ENCODE data around the gene IL17B. TPM values are rescaled to one million over a fixed set of nuclear protein-coding genes. Genes with fewer than 3 reads are reported as not detected.

IL17B gene
- total and polyA plus RNA-seq, 7 donors = 0.82 to 9.6 (median 4.8) TPM; not detected in 2

GRCh38 chr5:149356391-149356790 lies 22.7 kb downstream of the IL17B start:
- DNase-seq = no peak

GRCh38 chr5:149355688-149356087 lies 23.4 kb downstream of the IL17B start:
- 94 to 96% methylated on average over 1 of the region's 1 CpG for WGBS, 2 donors
- DNase-seq = no peak
- H3K4me3 ChIP-seq = no peak overlapping the region
- TF ChIP-seq, protein P1, sequence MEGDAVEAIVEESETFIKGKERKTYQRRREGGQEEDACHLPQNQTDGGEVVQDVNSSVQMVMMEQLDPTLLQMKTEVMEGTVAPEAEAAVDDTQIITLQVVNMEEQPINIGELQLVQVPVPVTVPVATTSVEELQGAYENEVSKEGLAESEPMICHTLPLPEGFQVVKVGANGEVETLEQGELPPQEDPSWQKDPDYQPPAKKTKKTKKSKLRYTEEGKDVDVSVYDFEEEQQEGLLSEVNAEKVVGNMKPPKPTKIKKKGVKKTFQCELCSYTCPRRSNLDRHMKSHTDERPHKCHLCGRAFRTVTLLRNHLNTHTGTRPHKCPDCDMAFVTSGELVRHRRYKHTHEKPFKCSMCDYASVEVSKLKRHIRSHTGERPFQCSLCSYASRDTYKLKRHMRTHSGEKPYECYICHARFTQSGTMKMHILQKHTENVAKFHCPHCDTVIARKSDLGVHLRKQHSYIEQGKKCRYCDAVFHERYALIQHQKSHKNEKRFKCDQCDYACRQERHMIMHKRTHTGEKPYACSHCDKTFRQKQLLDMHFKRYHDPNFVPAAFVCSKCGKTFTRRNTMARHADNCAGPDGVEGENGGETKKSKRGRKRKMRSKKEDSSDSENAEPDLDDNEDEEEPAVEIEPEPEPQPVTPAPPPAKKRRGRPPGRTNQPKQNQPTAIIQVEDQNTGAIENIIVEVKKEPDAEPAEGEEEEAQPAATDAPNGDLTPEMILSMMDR (IDR thresholded peaks at IDR 0.05) = no peak
- TF ChIP-seq POLR2AphosphoS5 (IDR thresholded peaks at IDR 0.05) (no peak), POLR2A (IDR thresholded peaks at IDR 0.05) (no peak), EP300 (IDR thresholded peaks at IDR 0.05) (no peak)
- intact Hi-C loops (cut with DNase I) = no loop called here
- peaks cover under 1 to 39% (median 17%) of the 10 kb centered on the region in 4 donors for H3K36me3 ChIP-seq
- no peaks in the 10 kb centered on the region for H3K27me3 ChIP-seq
- H3K9me3 ChIP-seq = no peaks in the 10 kb centered on the region
- H3K27ac ChIP-seq = no peak overlapping the region
- peaks cover 0 to 14% (median 11%) of the 10 kb centered on the region in 4 donors for H3K4me1 ChIP-seq

More at GRCh38 chr5:149356391-149356790, 22.7 kb downstream of the IL17B start:
- H3K4me3 ChIP-seq = no peak overlapping the region
- TF ChIP-seq, protein P1 (IDR thresholded peaks at IDR 0.05) = no peak
- TF ChIP-seq POLR2A (IDR thresholded peaks at IDR 0.05) (no peak), POLR2AphosphoS5 (IDR thresholded peaks at IDR 0.05) (no peak), EP300 (IDR thresholded peaks at IDR 0.05) (no peak)
- H3K36me3 ChIP-seq = peaks cover 0 to 32% (median 11%) of the 10 kb centered on the region in 4 donors
- H3K27me3 ChIP-seq = no peaks in the 10 kb centered on the region
- WGBS, 2 donors = 90 to 92% methylated on average over 8 of the region's 8 CpGs
- no peaks in the 10 kb centered on the region for H3K9me3 ChIP-seq
- peaks cover 0 to 14% (median 11%) of the 10 kb centered on the region in 4 donors for H3K4me1 ChIP-seq
- intact Hi-C loops (cut with DNase I) = no loop called here
- H3K27ac ChIP-seq = no peak overlapping the region

DNA sequence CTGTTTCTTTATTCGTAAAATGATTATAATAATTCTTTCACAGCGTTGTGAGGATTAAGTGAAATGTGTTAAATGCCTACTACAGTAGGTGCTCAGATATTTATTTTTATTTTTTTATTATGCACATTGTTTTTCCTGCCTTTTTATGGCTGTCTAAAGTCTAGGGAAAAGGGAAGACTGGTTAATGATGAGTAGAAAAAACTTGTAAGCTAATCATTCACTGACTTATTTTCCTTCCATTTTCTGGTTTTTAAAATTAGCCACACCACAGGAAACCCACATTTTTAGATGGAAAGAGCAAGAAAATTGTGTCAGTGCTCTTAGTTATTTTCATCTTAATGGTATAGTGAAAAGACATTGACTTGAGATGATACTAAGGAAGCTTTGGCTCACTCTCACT lies 25.2 kb downstream of the IL17B start:
- 47 to 74% methylated on average over 2 of the region's 2 CpGs for WGBS, 2 donors
- Histone ChIP-seq H3K27me3 (no peaks in the 10 kb centered on the region), H3K4me1 (peaks cover 0 to 14% (median 11%) of the 10 kb centered on the region in 4 donors), H3K27ac (no peak overlapping the region), H3K9me3 (no peaks in the 10 kb centered on the region), H3K36me3 (peaks cover 17 to 57% (median 35%) of the 10 kb centered on the region in 4 donors), H3K4me3 (no peak overlapping the region)
- no peak for DNase-seq
- TF ChIP-seq EP300 (IDR thresholded peaks at IDR 0.05) (no peak), POLR2AphosphoS5 (IDR thresholded peaks at IDR 0.05) (no peak), POLR2A (IDR thresholded peaks at IDR 0.05) (no peak)
- TF ChIP-seq, protein P1 (IDR thresholded peaks at IDR 0.05) = no peak
- intact Hi-C loops (cut with DNase I) = no loop called here

- H3K4me3 ChIP-seq = no peak overlapping the region
- H3K27ac ChIP-seq = no peak overlapping the region
- H3K27me3 ChIP-seq = no peaks in the 10 kb centered on the region
- H3K36me3 ChIP-seq = peaks cover 27 to 69% (median 41%) of the 10 kb centered on the region in 4 donors
- no peak for DNase-seq
- no peaks in the 10 kb centered on the region for H3K9me3 ChIP-seq
- TF ChIP-seq POLR2A (IDR thresholded peaks at IDR 0.05) (no peak), EP300 (IDR thresholded peaks at IDR 0.05) (no peak), POLR2AphosphoS5 (IDR thresholded peaks at IDR 0.05) (no peak)
- TF ChIP-seq, protein P1 (IDR thresholded peaks at IDR 0.05) = no peak
- peaks cover 0 to 2% (median 1%) of the 10 kb centered on the region in 4 donors for H3K4me1 ChIP-seq
- intact Hi-C loops (cut with DNase I) = no loop called here
- 91% methylated on average over 4 of the region's 4 CpGs for WGBS, 2 donors
Observed at GRCh38 chr5:149352169-149352568, 26.9 kb downstream of the IL17B start.

DNA sequence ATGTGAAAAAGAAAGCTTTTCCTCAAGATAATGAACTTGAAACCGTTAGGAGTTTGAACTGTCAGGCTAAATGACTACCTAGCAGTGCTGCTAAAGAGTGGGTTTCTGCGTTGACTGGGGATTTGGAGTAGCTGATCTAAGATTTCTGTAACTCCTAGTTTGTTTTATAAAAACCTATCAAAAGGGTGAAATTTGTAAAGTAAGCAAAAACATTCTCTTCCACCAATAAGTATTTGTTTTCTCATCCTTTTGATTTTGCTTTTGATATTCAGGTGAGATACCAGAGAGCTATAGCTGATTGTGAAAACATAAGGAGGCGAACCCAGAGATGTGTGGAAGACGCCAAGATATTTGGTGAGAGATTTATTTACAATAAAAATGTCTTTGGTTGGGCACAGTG lies 29.7 kb downstream of the IL17B start:
- Histone ChIP-seq H3K4me3 (no peak overlapping the region), H3K27ac (no peak overlapping the region), H3K36me3 (peaks cover 27 to 66% (median 41%) of the 10 kb centered on the region in 4 donors), H3K4me1 (peaks cover 0 to 16% (median 11%) of the 10 kb centered on the region in 4 donors), H3K9me3 (no peaks in the 10 kb centered on the region), H3K27me3 (no peaks in the 10 kb centered on the region)
- no peak for TF ChIP-seq POLR2AphosphoS5 (IDR thresholded peaks at IDR 0.05)
- TF ChIP-seq EP300 (IDR thresholded peaks at IDR 0.05) = no peak
- no peak for TF ChIP-seq POLR2A (IDR thresholded peaks at IDR 0.05)
- TF ChIP-seq, protein P1 (IDR thresholded peaks at IDR 0.05) = no peak
- intact Hi-C loops (cut with DNase I) = loop anchor here (1.0 kb wide), 1 partner anchor 9 kb away; the partner anchor contains the start of gene PCYOX1L
- no peak for DNase-seq
- WGBS, 2 donors = 91 to 94% methylated on average over 4 of the region's 4 CpGs
